Measurements from ENCODE around the gene SEPTIN10.

SEPTIN10 gene

DNA sequence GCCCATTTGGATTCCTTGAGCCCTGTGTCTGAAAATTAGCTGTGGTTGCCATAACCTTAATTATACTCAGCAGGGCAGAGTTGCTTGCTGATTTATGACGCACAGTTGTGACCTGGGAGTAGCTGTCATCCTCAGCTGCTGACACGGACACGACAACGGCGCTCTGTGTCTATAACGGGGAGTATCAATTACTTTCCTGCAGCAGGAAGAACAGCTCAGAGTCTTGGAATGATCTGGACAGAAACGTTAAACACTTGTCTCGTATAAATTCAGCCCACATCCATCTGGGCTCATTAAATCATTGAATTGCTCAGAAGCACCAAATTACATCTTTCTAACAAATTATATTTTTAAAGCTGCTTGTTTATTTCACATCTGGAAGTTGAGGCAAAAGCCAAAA, 116.3 kb downstream of the SEPTIN10 start:
- H3K9me3 ChIP-seq (ENCODE audit: control insufficient read depth, insufficient read depth, low read length), result no peaks in the 10 kb centered on the region
- no peaks in the 10 kb centered on the region for H3K4me1 ChIP-seq (ENCODE audit: control insufficient read depth, insufficient read depth, low read length)
- H3K27me3 ChIP-seq (ENCODE audit: control insufficient read depth, insufficient read depth, low read length), result no peaks in the 10 kb centered on the region
- no peak for DNase-seq (ENCODE audit: low read depth, low spot score)
- H3K4me3 ChIP-seq (ENCODE audit: low read length), result no peak overlapping the region
- no peaks in the 10 kb centered on the region for H3K36me3 ChIP-seq (ENCODE audit: control insufficient read depth, insufficient read depth, low read length)
- H3K27ac ChIP-seq (ENCODE audit: low read length), result no peak overlapping the region
- WGBS (ENCODE audit: insufficient coverage, insufficient read length), result no CpG with 5 or more reads among the region's 8 CpGs

DNA sequence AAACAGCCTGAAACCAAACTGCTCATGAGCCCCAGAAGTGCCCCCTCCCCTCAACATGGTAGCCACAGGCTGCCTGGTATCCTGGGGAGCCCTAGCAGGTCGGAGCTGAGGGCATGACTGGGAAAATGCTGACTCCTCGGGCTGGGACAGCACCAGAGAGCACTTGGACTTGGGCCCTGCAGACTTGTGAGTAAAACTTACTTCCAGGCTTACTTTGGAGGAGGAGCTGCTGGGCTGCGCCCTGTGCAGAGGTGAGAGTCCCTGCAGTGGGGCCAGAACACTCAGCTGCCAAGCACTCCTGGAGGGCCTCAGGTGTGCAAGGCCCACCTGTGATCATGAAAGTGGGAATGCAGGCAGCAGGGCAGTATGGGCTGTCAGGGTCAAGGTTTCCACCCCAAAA, 119.4 kb downstream of the SEPTIN10 start:
- Histone ChIP-seq H3K4me3 (ENCODE audit: low read length) (no peak overlapping the region), H3K9me3 (ENCODE audit: control insufficient read depth, insufficient read depth, low read length) (no peaks in the 10 kb centered on the region), H3K36me3 (ENCODE audit: control insufficient read depth, insufficient read depth, low read length) (no peaks in the 10 kb centered on the region), H3K27me3 (ENCODE audit: control insufficient read depth, insufficient read depth, low read length) (no peaks in the 10 kb centered on the region), H3K27ac (ENCODE audit: low read length) (no peak overlapping the region), H3K4me1 (ENCODE audit: control insufficient read depth, insufficient read depth, low read length) (no peaks in the 10 kb centered on the region)
- DNase-seq (ENCODE audit: low read depth, low spot score), result no peak
- WGBS (ENCODE audit: insufficient coverage, insufficient read length), result no CpG with 5 or more reads among the region's 3 CpGs

DNA sequence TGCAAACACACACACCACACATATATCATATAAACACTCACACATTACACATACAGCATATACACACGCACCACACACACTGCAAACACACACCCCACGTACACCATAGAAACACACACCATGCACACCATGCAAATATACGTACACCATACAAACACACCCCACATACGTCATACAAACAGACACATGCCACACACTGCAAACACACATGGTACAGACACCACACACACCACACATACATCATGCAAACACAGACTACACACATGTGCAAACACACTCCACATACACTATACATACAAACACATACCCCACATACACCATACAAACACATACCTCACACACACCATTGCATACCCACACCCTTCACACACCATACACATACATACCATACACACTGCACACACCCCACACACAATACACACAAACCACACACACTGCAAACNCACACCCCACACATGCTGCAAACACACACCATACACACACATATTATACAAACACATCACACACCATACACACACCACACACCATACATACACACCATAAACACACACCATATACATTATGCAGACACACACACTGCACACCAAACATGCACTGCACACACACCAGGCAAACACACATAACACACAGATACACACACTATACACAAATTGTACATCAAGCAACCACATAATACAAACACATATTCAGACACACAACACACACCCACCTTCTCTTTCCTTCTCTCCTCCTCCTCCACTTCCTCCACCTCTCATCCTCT, 120.4 kb downstream of the SEPTIN10 start:
- WGBS (ENCODE audit: insufficient coverage, insufficient read length), result 100% methylated on average over 4 of the region's 4 CpGs
- no peak overlapping the region for H3K4me3 ChIP-seq (ENCODE audit: low read length)
- no peaks in the 10 kb centered on the region for H3K4me1 ChIP-seq (ENCODE audit: control insufficient read depth, insufficient read depth, low read length)
- no peak for DNase-seq (ENCODE audit: low read depth, low spot score)
- no peaks in the 10 kb centered on the region for H3K9me3 ChIP-seq (ENCODE audit: control insufficient read depth, insufficient read depth, low read length)
- no peaks in the 10 kb centered on the region for H3K27me3 ChIP-seq (ENCODE audit: control insufficient read depth, insufficient read depth, low read length)
- H3K36me3 ChIP-seq (ENCODE audit: control insufficient read depth, insufficient read depth, low read length), result no peaks in the 10 kb centered on the region
- no peak overlapping the region for H3K27ac ChIP-seq (ENCODE audit: low read length)

Measured in iPS DF 6.9 (cell line).